ENCODE results near the gene CAMK2B.
"Not testable (repeated sequence)": the region's sequence is repeated elsewhere in the genome, so short reads cannot be mapped to it uniquely, and the experiment has no call there.

CAMK2B gene

GRCh38 chr7:44216019-44216418 lies 109.4 kb downstream of the CAMK2B start:
- DNase-seq (ENCODE audit: low spot score), result no peak

- no peak for DNase-seq (ENCODE audit: low spot score)
These were observed 109.9 kb downstream of the CAMK2B start for GRCh38 chr7:44215531-44215930.

- no peak for DNase-seq (ENCODE audit: low spot score)
These were observed 111.5 kb downstream of the CAMK2B start for GRCh38 chr7:44213877-44214388.

DNA sequence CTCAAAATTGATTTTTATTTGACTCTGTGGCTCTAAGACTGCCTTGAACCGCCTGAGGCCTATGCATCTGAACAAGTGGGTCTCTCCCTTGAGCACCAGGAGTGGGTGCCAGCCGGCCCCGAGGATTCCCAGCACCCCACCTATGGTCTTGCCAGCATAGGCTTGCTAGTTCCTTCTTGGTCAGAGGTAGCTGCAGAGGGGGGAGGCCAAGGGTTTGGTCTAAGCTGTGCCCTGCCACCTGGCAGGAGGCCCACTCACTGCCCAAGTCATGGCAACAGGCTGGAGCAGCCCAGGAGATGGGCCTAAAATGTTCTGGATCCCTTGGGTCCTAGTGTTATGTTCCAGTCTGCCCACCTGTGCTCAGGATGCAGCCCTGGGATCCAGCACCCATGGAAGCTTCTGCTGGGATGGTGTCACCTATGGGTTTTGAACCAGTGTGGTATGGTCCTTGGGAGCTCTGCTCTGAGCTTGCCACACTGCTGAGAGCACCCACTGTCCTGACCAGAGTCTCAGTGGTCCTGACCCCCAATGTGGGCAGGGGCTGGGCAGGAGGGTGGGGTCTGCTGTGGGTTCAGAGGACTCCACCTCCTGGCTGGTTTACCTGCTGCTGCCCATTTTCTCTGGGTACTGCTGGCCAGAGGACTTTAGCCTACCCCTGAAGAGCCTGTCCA lies 112.1 kb downstream of the CAMK2B start:
- DNase-seq (ENCODE audit: low spot score), result no peak

- DNase-seq (ENCODE audit: low spot score), result no peak
These were observed 112.7 kb downstream of the CAMK2B start for GRCh38 chr7:44212581-44213184.

- no peak for DNase-seq (ENCODE audit: low spot score)
These were observed 113.4 kb downstream of the CAMK2B start for GRCh38 chr7:44212018-44212417.

DNA sequence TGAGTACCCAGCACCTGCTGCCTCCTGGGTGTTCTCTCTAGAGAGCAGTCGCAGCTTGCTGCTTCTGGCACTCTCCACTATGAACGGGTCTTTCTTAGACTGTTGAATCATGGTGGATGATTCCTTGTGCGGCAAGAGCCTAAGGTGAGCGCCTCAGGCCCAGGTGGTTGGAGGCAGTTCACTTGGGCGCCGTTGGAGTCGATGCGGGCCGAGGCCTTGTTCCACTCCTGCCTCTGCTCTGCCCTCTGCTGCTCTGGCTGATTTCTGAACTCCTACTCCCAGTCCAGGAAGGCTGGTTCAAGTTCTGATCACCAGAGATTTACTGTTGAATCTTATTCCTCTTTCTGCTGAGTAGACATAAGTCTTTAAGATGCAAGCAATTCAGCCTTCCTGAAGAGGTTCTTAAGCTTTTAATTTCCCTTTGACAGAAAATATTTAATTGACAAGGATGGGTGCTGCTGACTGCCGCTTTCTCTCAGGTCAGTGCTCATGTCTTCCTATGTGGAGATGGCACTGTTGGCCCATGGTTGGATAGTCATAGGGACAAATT lies 114.2 kb downstream of the CAMK2B start:
- no peak for DNase-seq (ENCODE audit: low spot score)

- no peak for DNase-seq (ENCODE audit: low spot score)
These were observed 115.3 kb downstream of the CAMK2B start for GRCh38 chr7:44210107-44210506.

- no peak for DNase-seq (ENCODE audit: low spot score)
These were observed 117.3 kb downstream of the CAMK2B start for GRCh38 chr7:44208085-44208484.

GRCh38 chr7:44206008-44206407 lies 119.4 kb downstream of the CAMK2B start:
- DNase-seq (ENCODE audit: low spot score), result no peak

- no peak for DNase-seq (ENCODE audit: low spot score)
These were observed 123.6 kb downstream of the CAMK2B start for GRCh38 chr7:44201813-44202212.

GRCh38 chr7:44200699-44201461 lies 124.5 kb downstream of the CAMK2B start, which contains the start of gene YKT6:
TSS of gene YKT6 (plus strand) at chr7:44200978. CDS start at chr7:44201136, 158 bp downstream.
- DNase-seq (ENCODE audit: low spot score), result peak; percentile 89

DNA sequence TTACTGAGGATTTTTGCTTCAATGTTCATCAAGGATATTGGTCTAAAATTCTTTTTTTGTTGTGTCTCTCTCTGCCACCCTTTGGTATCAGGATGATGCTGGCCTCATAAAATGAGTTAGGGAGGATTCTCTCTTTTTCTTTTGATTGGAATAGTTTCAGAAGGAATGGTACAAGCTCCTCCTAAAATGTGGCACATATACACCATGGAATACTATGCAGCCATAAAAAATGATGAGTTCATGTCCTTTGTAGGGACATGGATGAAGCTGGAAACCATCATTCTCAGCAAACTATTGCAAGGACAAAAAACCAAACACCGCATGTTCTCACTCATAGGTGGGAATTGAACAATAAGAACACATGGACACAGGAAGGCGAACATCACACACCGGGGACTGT lies 125.2 kb downstream of the CAMK2B start:
- DNase-seq (ENCODE audit: low spot score), result not testable (repeated sequence)

DNA sequence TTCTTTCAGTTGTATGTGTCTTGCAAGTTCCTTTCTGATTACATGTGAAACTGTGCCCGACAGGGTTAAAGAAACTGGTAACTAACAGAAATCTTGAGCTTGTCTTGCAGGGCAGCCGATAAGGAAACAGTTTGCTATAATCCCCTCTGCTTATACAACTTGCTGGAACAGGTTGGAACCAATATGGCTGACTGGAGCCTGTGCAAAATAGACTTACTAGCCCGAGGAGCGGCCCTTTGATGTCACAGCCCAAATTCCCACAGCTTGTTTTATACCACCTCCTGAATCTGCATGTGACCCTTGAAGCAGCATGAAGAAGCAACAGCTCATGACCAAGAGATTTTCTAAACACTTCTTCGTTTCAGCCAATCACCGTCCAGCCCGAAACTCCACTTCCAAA lies 127.9 kb downstream of the CAMK2B start:
- no peak for DNase-seq (ENCODE audit: low spot score)

- DNase-seq (ENCODE audit: low spot score), result no peak
These were observed 128.9 kb downstream of the CAMK2B start for GRCh38 chr7:44196450-44196872.

DNA sequence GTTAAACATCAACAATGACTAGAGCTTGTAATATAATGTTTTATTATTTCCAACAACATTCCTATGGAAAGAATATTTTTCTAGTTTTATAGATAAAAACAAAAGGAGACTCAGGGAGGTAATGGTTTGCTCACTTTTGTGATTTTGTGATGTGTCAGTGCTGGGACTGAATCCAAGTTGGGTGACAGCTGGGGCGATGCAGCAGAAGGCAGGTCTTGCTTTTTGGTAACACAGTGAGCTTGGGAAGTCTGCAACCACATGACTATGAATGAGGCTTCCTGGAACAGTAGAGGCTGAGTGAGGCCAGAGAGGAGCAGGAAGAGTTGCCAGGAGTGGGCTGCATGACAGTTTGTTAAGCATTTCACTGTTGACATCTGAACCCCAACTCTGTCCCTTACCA lies 129.5 kb downstream of the CAMK2B start:
- DNase-seq (ENCODE audit: low spot score), result no peak

- DNase-seq (ENCODE audit: low spot score), result no peak
These were observed 130.7 kb downstream of the CAMK2B start for GRCh38 chr7:44194562-44195145.

- no peak for DNase-seq (ENCODE audit: low spot score)
These were observed 131.3 kb downstream of the CAMK2B start for GRCh38 chr7:44194069-44194468.

DNA sequence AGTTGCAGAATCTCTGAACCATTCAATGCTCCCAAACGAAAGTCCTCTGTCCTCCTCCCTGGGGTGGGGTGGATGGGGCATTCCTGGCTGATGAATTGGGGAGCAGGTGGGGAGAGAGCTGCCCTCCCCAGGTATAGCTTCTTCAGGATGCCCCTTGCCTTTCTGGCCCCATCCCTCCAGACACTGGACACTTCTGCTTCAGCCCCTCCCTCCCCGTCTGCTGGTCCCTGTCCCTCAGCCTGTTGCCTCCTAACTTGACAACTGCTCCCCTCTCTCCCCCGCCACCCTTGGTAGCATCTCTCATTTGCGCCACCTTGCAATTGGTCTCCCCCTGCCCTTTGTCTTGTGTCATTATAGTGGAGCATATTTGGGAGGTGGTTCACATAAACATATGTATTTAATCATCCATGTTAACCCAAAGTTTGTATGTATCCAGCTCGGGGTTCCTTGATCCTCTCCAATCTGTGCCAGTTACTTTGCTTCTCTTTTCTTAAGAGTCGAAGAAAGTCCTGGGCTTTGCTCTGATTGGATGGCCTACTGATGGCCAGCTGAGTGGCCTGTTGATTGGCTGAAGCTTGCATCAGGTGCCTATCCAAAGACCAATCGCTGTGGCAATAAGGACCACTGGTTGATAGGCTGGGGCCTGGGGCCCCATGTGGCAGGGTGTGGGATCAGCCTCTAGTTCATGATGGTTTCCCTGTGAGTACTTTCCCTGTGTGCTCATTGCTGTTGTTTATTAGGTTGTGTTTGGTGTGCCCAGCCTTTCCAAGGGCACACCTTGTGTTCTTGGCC lies 132.2 kb downstream of the CAMK2B start:
- DNase-seq (ENCODE audit: low spot score), result no peak

- no peak for DNase-seq (ENCODE audit: low spot score)
These were observed 134.2 kb downstream of the CAMK2B start for GRCh38 chr7:44191171-44191570.

Measured in kidney capillary endothelial cell (primary cell).